HepG2 (cell line): ENCODE data around the gene FAM229A. TPM values are rescaled to one million over a fixed set of nuclear protein-coding genes. Genes with fewer than 3 reads are reported as not detected.
A peak's percentile ranks its signal among the peaks of the same experiment; 100 is the strongest.

Experiments used
- ATAC-seq: fragments of 200-7000 bp; cut with Tn5 transposase; 3 replicates; pipeline ENCODE4 v1.9.1; 2020; ENCODE audit warnings: mild to moderate bottlenecking, moderate library complexity
- BruUV-seq: library from RNA; stranded (reverse); fragments of 400-500 nt; replicated peaks from 2 replicates; lab custom pipeline; 2021; lab: Mats Ljungman, UMichigan
- CTCF ChIA-PET: fragments of 300-600 bp; formaldehyde crosslinking; extraction: SDS; loops from one replicate; lab custom pipeline; 2021; ENCODE audit warnings: low total read pairs, inconsistent platforms, low intra/inter-chr PET ratio; lab: Yijun Ruan, JAX
- POLR2A ChIA-PET: fragments of 350-600 bp; sonication (Branson Sonifier 250); formaldehyde crosslinking; loops from one replicate; lab custom pipeline; 2020; ENCODE audit warnings: antibody characterized with exemption, inconsistent platforms; lab: Yijun Ruan, JAX
- DNase-seq: peaks from one replicate; pipeline ENCODE4 v3.0.0-alpha.2; 2015; ENCODE audit warnings: low spot score
- FAIRE-seq: peaks from 3 replicates; lab custom pipeline; 2011; peaks lifted over from hg19 to GRCh38; lab: Jason Lieb, UNC
- H2AFZ ChIP-seq: one replicate; pipeline ENCODE4 v1.6.1; 2011; ENCODE audit warnings: low read length, inconsistent platforms
- H3K27ac ChIP-seq: fragments of 300-600 bp; 3 replicates; pipeline ENCODE4 v1.8.0; 2011; ENCODE audit warnings: mixed run types, mild to moderate bottlenecking, mixed read lengths, low read length, inconsistent platforms; ENCODE audit not compliant: insufficient read depth; ENCODE audit errors: extremely low read length
- H3K27me3 ChIP-seq, 2 experiments: fragments of 200-600 bp in 1 of 2; 2 replicates in 1 of 2; 3 replicates in 1 of 2; pipeline versions ENCODE4 v1.6.0 to v1.8.0; 2011; ENCODE audit warnings: low read length in 2 of 2, mild to moderate bottlenecking in 2 of 2, moderate library complexity in 2 of 2, inconsistent platforms in 1 of 2; ENCODE audit not compliant: insufficient read depth in 2 of 2, control insufficient read depth in 1 of 2
- H3K36me3 ChIP-seq, 2 experiments: fragments of 200-600 bp in 1 of 2; replicated peaks in 1 of 2; 2 replicates in 1 of 2; 3 replicates in 1 of 2; pipeline versions ENCODE4 v1.5.1 to v1.8.0; 2011; ENCODE audit warnings: low read length in 2 of 2, inconsistent platforms in 1 of 2; ENCODE audit not compliant: insufficient read depth in 2 of 2, control insufficient read depth in 1 of 2
- H3K4me1 ChIP-seq: 2 replicates; pipeline ENCODE4 v1.5.1; 2012; ENCODE audit warnings: low read length, inconsistent platforms; ENCODE audit not compliant: insufficient read depth
- H3K4me2 ChIP-seq: 2 replicates; pipeline ENCODE4 v1.6.0; 2011; ENCODE audit warnings: low read depth, low read length, inconsistent platforms
- H3K4me3 ChIP-seq, 3 experiments: fragments of 200-600 bp in 1 of 3; sonication (generic), shearing (Covaris generic) in 1 of 3; replicated peaks in 1 of 3; 2 replicates each; pipeline ENCODE4 v1.5.1; 2011 to 2016; ENCODE audit warnings: low read length in 3 of 3, inconsistent platforms in 2 of 3, low read depth in 2 of 3, mild to moderate bottlenecking in 2 of 3, control low read depth in 1 of 3, mixed read lengths in 1 of 3; ENCODE audit not compliant: insufficient read depth in 1 of 3
- H3K79me2 ChIP-seq: one replicate; pipeline ENCODE4 v1.6.1; 2011; ENCODE audit warnings: low read length, inconsistent platforms; ENCODE audit not compliant: insufficient read depth
- H3K9ac ChIP-seq: 2 replicates; pipeline ENCODE4 v1.6.0; 2011; ENCODE audit warnings: mild to moderate bottlenecking, low read depth, low read length, inconsistent platforms; ENCODE audit not compliant: insufficient read depth
- H3K9me3 ChIP-seq: 2 replicates; pipeline ENCODE4 v1.5.1; 2012; ENCODE audit warnings: mild to moderate bottlenecking, low read length
- H4K20me1 ChIP-seq: 2 replicates; pipeline ENCODE4 v1.6.0; 2011; ENCODE audit warnings: inconsistent platforms, mild to moderate bottlenecking, low read length, moderate library complexity; ENCODE audit not compliant: insufficient read depth
- HOXD1 ChIP-seq: sonication (generic); formaldehyde crosslinking; IDR thresholded peaks from 2 replicates; pipeline ENCODE4 v1.5.0; 2020; ENCODE audit warnings: missing genetic modification reagents
- KMT2A ChIP-seq: sonication (generic); formaldehyde crosslinking; IDR thresholded peaks from 2 replicates; pipeline ENCODE4 v1.4.0; 2020; ENCODE audit warnings: missing genetic modification reagents
- MAZ ChIP-seq, 2 experiments: sonication (generic) in 1 of 2; formaldehyde crosslinking in 1 of 2; IDR thresholded peaks; 2 replicates each; pipeline versions ENCODE4 v1.5.0 to v1.6.1; 2012 to 2020; ENCODE audit warnings: low read depth in 2 of 2, mild to moderate bottlenecking in 2 of 2, borderline replicate concordance in 1 of 2, improper control_type of control experiment in 1 of 2, low read length in 1 of 2, missing genetic modification reagents in 1 of 2, moderate library complexity in 1 of 2
- PITX1 ChIP-seq: sonication (generic); formaldehyde crosslinking; IDR thresholded peaks from 2 replicates; pipeline ENCODE4 v1.5.1; 2020; ENCODE audit warnings: mild to moderate bottlenecking, missing genetic modification reagents
- RBM39 ChIP-seq: fragments of 200-400 bp; formaldehyde crosslinking; IDR thresholded peaks from one replicate; pipeline ENCODE4 v1.6.1; 2018; ENCODE audit warnings: antibody characterized with exemption, mild to moderate bottlenecking, low read depth, low read length; ENCODE audit not compliant: poor library complexity, severe bottlenecking
- RFX3 ChIP-seq: IDR thresholded peaks from 2 replicates; pipeline ENCODE4 v1.6.1; 2016; ENCODE audit warnings: missing biosample characterization, missing genetic modification reagents
- TEAD2 ChIP-seq: sonication (generic); formaldehyde crosslinking; IDR thresholded peaks from 2 replicates; pipeline ENCODE4 v1.9.0; 2021; ENCODE audit warnings: missing genetic modification reagents
- ZIK1 ChIP-seq: sonication (generic); formaldehyde crosslinking; IDR thresholded peaks from 2 replicates; pipeline ENCODE4 v1.5.0; 2020; ENCODE audit warnings: mild to moderate bottlenecking, low read depth, missing genetic modification reagents, borderline replicate concordance
- ZNF572 ChIP-seq: sonication (generic); formaldehyde crosslinking; IDR thresholded peaks from 2 replicates; pipeline ENCODE4 v1.5.1; 2020; ENCODE audit warnings: mild to moderate bottlenecking, missing genetic modification reagents
- ZNF605 ChIP-seq: sonication (generic); formaldehyde crosslinking; IDR thresholded peaks from 2 replicates; pipeline ENCODE4 v1.8.0; 2022; ENCODE audit warnings: mild to moderate bottlenecking, missing genetic modification reagents
- ZNF761 ChIP-seq: sonication (generic); formaldehyde crosslinking; conservative IDR thresholded peaks from 2 replicates; pipeline ENCODE4 v1.4.0; 2020; ENCODE audit warnings: mild to moderate bottlenecking, missing genetic modification reagents
- ZNF772 ChIP-seq: sonication (generic); formaldehyde crosslinking; IDR thresholded peaks from 2 replicates; pipeline ENCODE4 v1.5.0; 2020; ENCODE audit warnings: mild to moderate bottlenecking, missing genetic modification reagents
- WGBS: methylation state at CpG from one replicate; pipeline ENCODE4 v1.1.6; 2017; ENCODE audit warnings: low lambda C conversion rate; 5-methylcytosine and 5-hydroxymethylcytosine counted together
- in situ Hi-C: cut with HindIII; loops from 2 replicates; pipeline ENCODE4 v1.10.0; 2017; ENCODE audit warnings: low pct_unique_long_range_greater_than_20kb; ENCODE audit not compliant: extremely low pct_ligation_motif_present
- intact Hi-C: fragments of 100-400 bp; cut with micrococcal nuclease; formaldehyde crosslinking; loops from one replicate; pipeline ENCODE4 v1.10.0; 2022; ENCODE audit not compliant: unreplicated experiment
- polyA plus RNA-seq, 8 experiments: library from polyadenylated mRNA; depleted of rRNA in 3 of 8; stranded (reverse) in 7 of 8; unstranded in 1 of 8; fragments of >200 nt; fragmentation: Illumina TruSeq in 4 of 8; extraction: Trizol in 4 of 8; gene quantifications; 2 replicates each; pipeline versions ENCODE4 v1.2.1 to v1.2.3, GENCODE V29; 2011 to 2016; ENCODE audit warnings: low read depth in 4 of 8, missing spikeins in 1 of 8, mixed read lengths in 1 of 8; ENCODE audit not compliant: insufficient read depth in 1 of 8
- total RNA-seq, 5 experiments: library from RNA; depleted of rRNA; stranded (reverse); fragments of >200 nt; fragmentation: Illumina TruSeq; extraction: Trizol; gene quantifications; 2 replicates each; pipeline ENCODE4 v1.2.3, GENCODE V29; 2016; ENCODE audit warnings: low read depth in 1 of 5
- TF ChIP-seq, protein P1 (sequence below): sonication (generic); formaldehyde crosslinking; IDR thresholded peaks from 2 replicates; pipeline ENCODE4 v1.4.0; 2020; ENCODE audit warnings: mild to moderate bottlenecking, missing genetic modification reagents
- TF ChIP-seq, protein P2 (sequence below): sonication (generic); formaldehyde crosslinking; IDR thresholded peaks from 2 replicates; pipeline ENCODE4 v1.5.1; 2020; ENCODE audit warnings: missing genetic modification reagents, mild to moderate bottlenecking, borderline replicate concordance
- TF ChIP-seq, protein P3 (sequence below): conservative IDR thresholded peaks from 2 replicates; pipeline ENCODE4 v1.6.1; 2018; ENCODE audit warnings: missing genetic modification reagents

The FAM229A gene
- total and polyA plus RNA-seq, 2 of the 13 experiments (the other 11 are each of a cell fraction or from before 2014, with no cell fraction given), result 3.2 to 17.6 TPM

DNA sequence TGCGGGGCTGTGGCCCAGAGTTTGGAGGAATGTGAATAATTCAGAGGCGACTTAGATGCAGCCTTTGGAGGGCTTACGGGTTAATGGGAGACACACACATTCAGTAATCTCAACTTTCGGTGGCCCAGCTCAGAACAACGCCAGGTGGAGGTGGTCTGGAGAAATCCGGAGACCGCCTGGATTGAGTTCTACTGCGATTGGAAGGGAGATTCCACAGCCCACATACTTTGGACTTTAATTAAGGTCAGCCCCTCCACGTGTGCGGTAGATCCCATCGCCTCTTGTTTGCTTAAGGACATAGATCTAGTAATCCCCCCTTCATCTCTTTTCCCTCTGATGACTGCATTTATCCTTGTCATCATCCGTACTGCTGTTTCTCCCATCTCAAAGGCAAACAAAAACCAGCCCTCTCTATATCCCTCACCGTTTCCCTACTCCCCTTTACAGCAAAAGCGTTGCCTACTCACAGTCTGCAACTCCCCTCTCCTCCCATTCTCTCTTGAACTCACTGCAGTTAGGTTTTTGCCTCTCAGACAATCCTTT is 32.7 kb upstream of the FAM229A start:
- ChIA-PET CTCF (no interaction called here), POLR2A (interaction anchor here (0.6 to 3.0 kb wide), 32 partner anchors 10 to 322 kb away, joined by 3 to 37 read pairs (median 6); partner anchors contain the start of genes CCDC28B, HDAC1, IQCC and KPNA6)
- peak; percentile 54 for FAIRE-seq
- WGBS, result 6% methylated on average over 7 of the region's 14 CpGs
- in situ Hi-C loops, result no loop called here
- H3K4me1 ChIP-seq, result peaks cover 31% of the 10 kb centered on the region
- H3K9me3 ChIP-seq, result no peaks in the 10 kb centered on the region
- no peaks in the 10 kb centered on the region; a peak in 1 of 5 replicates for H3K27me3 ChIP-seq
- H3K27ac ChIP-seq, result peak overlapping the region; percentile 96
- H3K36me3 ChIP-seq, result peaks cover 10 to 17% of the 10 kb centered on the region in 2 experiments; a peak in 4 of 5 replicates
- peaks cover 37% of the 10 kb centered on the region for H3K79me2 ChIP-seq
- peak; percentile 56 for DNase-seq
- H2AFZ ChIP-seq, result peak overlapping the region; percentile 48
- H3K4me2 ChIP-seq, result peak overlapping the region; percentile 87
- H4K20me1 ChIP-seq, result no peaks in the 10 kb centered on the region
- H3K9ac ChIP-seq, result peak overlapping the region; percentile 89
- TSS peak; percentile 97 for BruUV-seq
- ATAC-seq, result peak; percentile 33
- H3K4me3 ChIP-seq, result peak overlapping the region; percentile 55 to 99 (median 89)
- intact Hi-C loops, result loop anchor here (2.0 to 10.0 kb wide), 2 partner anchors 44 to 60 kb away; partner anchors contain the start of gene MARCKSL1
- TF ChIP-seq RFX3 (CRISPR knock-in tag) (no peak), MAZ (IDR thresholded peaks at IDR 0.05; ENCODE audit: borderline replicate concordance, low read depth, low read length) (no peak), MAZ (CRISPR knock-in tag; IDR thresholded peaks at IDR 0.05; ENCODE audit: low read depth) (0 out of 2 replicates have a peak, but pooled peaks have one; percentile 6), ZNF761 (CRISPR knock-in tag) (0 out of 2 replicates have a peak, but pooled peaks have one; percentile 21), ZNF572 (CRISPR knock-in tag) (0 out of 2 replicates have a peak, but pooled peaks have one; percentile 0), ZIK1 (no peak), PITX1 (CRISPR knock-in tag) (peak; percentile 46; the same call in 1 of the 2 replicates), ZNF772 (no peak), KMT2A (CRISPR knock-in tag) (no peak; the same call in 1 of the 2 replicates), TEAD2 (CRISPR knock-in tag) (no peak), ZNF605 (CRISPR knock-in tag) (peak; percentile 64; the same call in 1 of the 2 replicates), HOXD1 (no peak), RBM39 (no peak)
- TF ChIP-seq, protein P1, sequence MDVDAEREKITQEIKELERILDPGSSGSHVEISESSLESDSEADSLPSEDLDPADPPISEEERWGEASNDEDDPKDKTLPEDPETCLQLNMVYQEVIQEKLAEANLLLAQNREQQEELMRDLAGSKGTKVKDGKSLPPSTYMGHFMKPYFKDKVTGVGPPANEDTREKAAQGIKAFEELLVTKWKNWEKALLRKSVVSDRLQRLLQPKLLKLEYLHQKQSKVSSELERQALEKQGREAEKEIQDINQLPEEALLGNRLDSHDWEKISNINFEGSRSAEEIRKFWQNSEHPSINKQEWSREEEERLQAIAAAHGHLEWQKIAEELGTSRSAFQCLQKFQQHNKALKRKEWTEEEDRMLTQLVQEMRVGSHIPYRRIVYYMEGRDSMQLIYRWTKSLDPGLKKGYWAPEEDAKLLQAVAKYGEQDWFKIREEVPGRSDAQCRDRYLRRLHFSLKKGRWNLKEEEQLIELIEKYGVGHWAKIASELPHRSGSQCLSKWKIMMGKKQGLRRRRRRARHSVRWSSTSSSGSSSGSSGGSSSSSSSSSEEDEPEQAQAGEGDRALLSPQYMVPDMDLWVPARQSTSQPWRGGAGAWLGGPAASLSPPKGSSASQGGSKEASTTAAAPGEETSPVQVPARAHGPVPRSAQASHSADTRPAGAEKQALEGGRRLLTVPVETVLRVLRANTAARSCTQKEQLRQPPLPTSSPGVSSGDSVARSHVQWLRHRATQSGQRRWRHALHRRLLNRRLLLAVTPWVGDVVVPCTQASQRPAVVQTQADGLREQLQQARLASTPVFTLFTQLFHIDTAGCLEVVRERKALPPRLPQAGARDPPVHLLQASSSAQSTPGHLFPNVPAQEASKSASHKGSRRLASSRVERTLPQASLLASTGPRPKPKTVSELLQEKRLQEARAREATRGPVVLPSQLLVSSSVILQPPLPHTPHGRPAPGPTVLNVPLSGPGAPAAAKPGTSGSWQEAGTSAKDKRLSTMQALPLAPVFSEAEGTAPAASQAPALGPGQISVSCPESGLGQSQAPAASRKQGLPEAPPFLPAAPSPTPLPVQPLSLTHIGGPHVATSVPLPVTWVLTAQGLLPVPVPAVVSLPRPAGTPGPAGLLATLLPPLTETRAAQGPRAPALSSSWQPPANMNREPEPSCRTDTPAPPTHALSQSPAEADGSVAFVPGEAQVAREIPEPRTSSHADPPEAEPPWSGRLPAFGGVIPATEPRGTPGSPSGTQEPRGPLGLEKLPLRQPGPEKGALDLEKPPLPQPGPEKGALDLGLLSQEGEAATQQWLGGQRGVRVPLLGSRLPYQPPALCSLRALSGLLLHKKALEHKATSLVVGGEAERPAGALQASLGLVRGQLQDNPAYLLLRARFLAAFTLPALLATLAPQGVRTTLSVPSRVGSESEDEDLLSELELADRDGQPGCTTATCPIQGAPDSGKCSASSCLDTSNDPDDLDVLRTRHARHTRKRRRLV, result no peak
- TF ChIP-seq, protein P2, sequence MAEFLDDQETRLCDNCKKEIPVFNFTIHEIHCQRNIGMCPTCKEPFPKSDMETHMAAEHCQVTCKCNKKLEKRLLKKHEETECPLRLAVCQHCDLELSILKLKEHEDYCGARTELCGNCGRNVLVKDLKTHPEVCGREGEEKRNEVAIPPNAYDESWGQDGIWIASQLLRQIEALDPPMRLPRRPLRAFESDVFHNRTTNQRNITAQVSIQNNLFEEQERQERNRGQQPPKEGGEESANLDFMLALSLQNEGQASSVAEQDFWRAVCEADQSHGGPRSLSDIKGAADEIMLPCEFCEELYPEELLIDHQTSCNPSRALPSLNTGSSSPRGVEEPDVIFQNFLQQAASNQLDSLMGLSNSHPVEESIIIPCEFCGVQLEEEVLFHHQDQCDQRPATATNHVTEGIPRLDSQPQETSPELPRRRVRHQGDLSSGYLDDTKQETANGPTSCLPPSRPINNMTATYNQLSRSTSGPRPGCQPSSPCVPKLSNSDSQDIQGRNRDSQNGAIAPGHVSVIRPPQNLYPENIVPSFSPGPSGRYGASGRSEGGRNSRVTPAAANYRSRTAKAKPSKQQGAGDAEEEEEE, result no peak
- TF ChIP-seq, protein P3, sequence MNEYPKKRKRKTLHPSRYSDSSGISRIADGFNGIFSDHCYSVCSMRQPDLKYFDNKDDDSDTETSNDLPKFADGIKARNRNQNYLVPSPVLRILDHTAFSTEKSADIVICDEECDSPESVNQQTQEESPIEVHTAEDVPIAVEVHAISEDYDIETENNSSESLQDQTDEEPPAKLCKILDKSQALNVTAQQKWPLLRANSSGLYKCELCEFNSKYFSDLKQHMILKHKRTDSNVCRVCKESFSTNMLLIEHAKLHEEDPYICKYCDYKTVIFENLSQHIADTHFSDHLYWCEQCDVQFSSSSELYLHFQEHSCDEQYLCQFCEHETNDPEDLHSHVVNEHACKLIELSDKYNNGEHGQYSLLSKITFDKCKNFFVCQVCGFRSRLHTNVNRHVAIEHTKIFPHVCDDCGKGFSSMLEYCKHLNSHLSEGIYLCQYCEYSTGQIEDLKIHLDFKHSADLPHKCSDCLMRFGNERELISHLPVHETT (CRISPR knock-in tag), result no peak
